HG03064 (cell line): ENCODE data around the gene LRRC1.

Experiments
- ATAC-seq: cut with Tn5 transposase; IDR thresholded peaks from one replicate; pipeline ENCODE4 v1.9.1; 2021; ENCODE audit warnings: low read depth; ENCODE audit not compliant: unreplicated experiment

The LRRC1 gene

GRCh38 chr6:53813801-53814200 is 19.0 kb downstream of the LRRC1 start:
- no peak for ATAC-seq

- ATAC-seq = no peak
Measured at GRCh38 chr6:53814353-53814752, 19.5 kb downstream of the LRRC1 start.

- ATAC-seq = no peak
Measured at GRCh38 chr6:53815381-53816119, 20.7 kb downstream of the LRRC1 start.

GRCh38 chr6:53818858-53819609 is 24.2 kb downstream of the LRRC1 start:
- ATAC-seq = no peak

- ATAC-seq = no peak
Measured at GRCh38 chr6:53822401-53823125, 27.8 kb downstream of the LRRC1 start.

GRCh38 chr6:53824714-53825113 is 29.9 kb downstream of the LRRC1 start:
- no peak for ATAC-seq

GRCh38 chr6:53825532-53826321 is 30.9 kb downstream of the LRRC1 start:
- no peak for ATAC-seq

- no peak for ATAC-seq
Measured at GRCh38 chr6:53827531-53827930, 32.7 kb downstream of the LRRC1 start.

- ATAC-seq = no peak
Measured at GRCh38 chr6:53828215-53828614, 33.4 kb downstream of the LRRC1 start.

GRCh38 chr6:53828966-53829697 is 34.3 kb downstream of the LRRC1 start:
- ATAC-seq = no peak

- no peak for ATAC-seq
Measured at GRCh38 chr6:53829698-53830221, 35.0 kb downstream of the LRRC1 start.

- no peak for ATAC-seq
Measured at GRCh38 chr6:53830366-53830765, 35.6 kb downstream of the LRRC1 start.

- ATAC-seq = no peak
Measured at GRCh38 chr6:53831081-53831869, 36.5 kb downstream of the LRRC1 start.

GRCh38 chr6:53831936-53832660 is 37.3 kb downstream of the LRRC1 start:
- no peak for ATAC-seq

- ATAC-seq = no peak
Measured at GRCh38 chr6:53833155-53833554, 38.4 kb downstream of the LRRC1 start.

- no peak for ATAC-seq
Measured at GRCh38 chr6:53834132-53834531, 39.3 kb downstream of the LRRC1 start.

GRCh38 chr6:53837865-53838769 is 43.3 kb downstream of the LRRC1 start:
- no peak for ATAC-seq
